Muscle layer of duodenum (tissue), 2 donors: ENCODE measurements around the gene HOXB7.
A peak's percentile ranks its signal among the peaks of the same experiment; 100 is the strongest.

ENCODE experiments used
- H3K27ac ChIP-seq: one replicate; pipeline ENCODE4 v1.7.0; 2013; ENCODE audit warnings: mild to moderate bottlenecking, low read length
- H3K27me3 ChIP-seq: one replicate; pipeline ENCODE4 v1.7.0; 2013; ENCODE audit warnings: low read depth, mild to moderate bottlenecking, control low read depth, low read length
- H3K36me3 ChIP-seq, 2 donors: one replicate each; pipeline ENCODE4 v1.7.0; 2013; ENCODE audit warnings: low read length in 2 of 2, control low read depth in 1 of 2, mild to moderate bottlenecking in 1 of 2; ENCODE audit not compliant: insufficient read depth in 2 of 2, control insufficient read depth in 1 of 2
- H3K4me1 ChIP-seq, 2 donors: one replicate each; pipeline ENCODE4 v1.7.0; 2013; ENCODE audit warnings: low read length in 2 of 2, mild to moderate bottlenecking in 2 of 2, control low read depth in 1 of 2, moderate library complexity in 1 of 2; ENCODE audit not compliant: insufficient read depth in 2 of 2, control insufficient read depth in 1 of 2
- H3K4me3 ChIP-seq, 2 donors: one replicate each; pipeline ENCODE4 v1.7.0; 2013; ENCODE audit warnings: low read length in 2 of 2, low read depth in 1 of 2, mild to moderate bottlenecking in 1 of 2
- H3K9me3 ChIP-seq, 2 donors: one replicate each; pipeline ENCODE4 v1.7.0; 2013; ENCODE audit warnings: low read length in 2 of 2, control low read depth in 1 of 2, mild to moderate bottlenecking in 1 of 2; ENCODE audit not compliant: control insufficient read depth in 1 of 2
- donor health status: healthy.

Gene HOXB7

GRCh38 chr17:48564188-48565021 is 46.4 kb downstream of the HOXB7 start:
- Histone ChIP-seq H3K4me1 (peaks cover 36 to 84% of the 10 kb centered on the region in 2 donors), H3K27ac (peak overlapping the region; percentile 87), H3K36me3 (no peaks in the 10 kb centered on the region), H3K4me3 (peak overlapping the region; percentile 56 to 58), H3K27me3 (peaks cover 30% of the 10 kb centered on the region), H3K9me3 (no peaks in the 10 kb centered on the region)

GRCh38 chr17:48563867-48564187 is 47.0 kb downstream of the HOXB7 start:
- H3K36me3 ChIP-seq, result no peaks in the 10 kb centered on the region
- H3K9me3 ChIP-seq, result no peaks in the 10 kb centered on the region
- H3K4me1 ChIP-seq, result peaks cover 35 to 86% of the 10 kb centered on the region in 2 donors
- peak overlapping the region; percentile 41 to 54 for H3K4me3 ChIP-seq
- peak overlapping the region; percentile 76 for H3K27ac ChIP-seq
- peaks cover 26% of the 10 kb centered on the region for H3K27me3 ChIP-seq

DNA sequence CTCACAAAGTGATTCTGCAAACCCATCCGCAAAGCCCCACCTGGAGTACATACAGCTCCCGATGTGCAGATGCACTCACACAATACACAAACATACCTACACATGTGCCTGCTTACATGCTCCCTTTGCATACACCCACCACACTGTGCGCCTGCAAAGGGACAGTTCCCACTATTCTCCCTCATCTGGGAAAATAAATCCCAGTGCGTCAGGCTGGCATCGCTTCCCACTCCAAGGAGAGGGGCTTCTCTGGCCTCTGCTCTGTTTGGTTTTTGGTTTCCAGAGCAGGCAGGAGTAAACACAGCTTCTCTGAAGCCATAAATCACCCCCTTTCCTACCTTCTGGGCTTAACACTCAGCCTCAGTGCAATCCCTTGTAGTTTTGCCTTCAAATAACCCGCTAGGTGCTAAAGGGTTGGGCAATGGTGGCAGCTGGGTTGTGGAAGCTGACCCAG is 47.4 kb downstream of the HOXB7 start:
- peaks cover 35 to 84% of the 10 kb centered on the region in 2 donors for H3K4me1 ChIP-seq
- peak overlapping the region; percentile 76 for H3K27ac ChIP-seq
- H3K36me3 ChIP-seq, result no peaks in the 10 kb centered on the region
- no peaks in the 10 kb centered on the region for H3K9me3 ChIP-seq
- peak overlapping the region; percentile 41 to 54 for H3K4me3 ChIP-seq
- H3K27me3 ChIP-seq, result peaks cover 22% of the 10 kb centered on the region

GRCh38 chr17:48562934-48563333 is 47.9 kb downstream of the HOXB7 start:
- Histone ChIP-seq H3K27me3 (peaks cover 18% of the 10 kb centered on the region), H3K4me1 (peaks cover 35 to 84% of the 10 kb centered on the region in 2 donors)

GRCh38 chr17:48561884-48562810 is 48.7 kb downstream of the HOXB7 start:
- Histone ChIP-seq H3K36me3 (no peaks in the 10 kb centered on the region), H3K27ac (peak overlapping the region; percentile 76), H3K27me3 (peaks cover 18% of the 10 kb centered on the region), H3K4me3 (peak overlapping the region in 1 of 2 donors; percentile 3), H3K9me3 (no peaks in the 10 kb centered on the region), H3K4me1 (peaks cover 35 to 84% of the 10 kb centered on the region in 2 donors)

More at GRCh38 chr17:48562934-48563333, 47.9 kb downstream of the HOXB7 start:
- Histone ChIP-seq H3K27ac (peak overlapping the region; percentile 76), H3K4me3 (peak overlapping the region; percentile 7 to 41), H3K36me3 (no peaks in the 10 kb centered on the region), H3K9me3 (no peaks in the 10 kb centered on the region)

GRCh38 chr17:48559840-48560817 is 50.7 kb downstream of the HOXB7 start:
- Histone ChIP-seq H3K4me3 (peak overlapping the region; percentile 9 to 29), H3K27me3 (peaks cover 7% of the 10 kb centered on the region), H3K4me1 (peaks cover 27 to 78% of the 10 kb centered on the region in 2 donors), H3K9me3 (no peaks in the 10 kb centered on the region), H3K27ac (peak overlapping the region; percentile 81), H3K36me3 (no peaks in the 10 kb centered on the region)

DNA sequence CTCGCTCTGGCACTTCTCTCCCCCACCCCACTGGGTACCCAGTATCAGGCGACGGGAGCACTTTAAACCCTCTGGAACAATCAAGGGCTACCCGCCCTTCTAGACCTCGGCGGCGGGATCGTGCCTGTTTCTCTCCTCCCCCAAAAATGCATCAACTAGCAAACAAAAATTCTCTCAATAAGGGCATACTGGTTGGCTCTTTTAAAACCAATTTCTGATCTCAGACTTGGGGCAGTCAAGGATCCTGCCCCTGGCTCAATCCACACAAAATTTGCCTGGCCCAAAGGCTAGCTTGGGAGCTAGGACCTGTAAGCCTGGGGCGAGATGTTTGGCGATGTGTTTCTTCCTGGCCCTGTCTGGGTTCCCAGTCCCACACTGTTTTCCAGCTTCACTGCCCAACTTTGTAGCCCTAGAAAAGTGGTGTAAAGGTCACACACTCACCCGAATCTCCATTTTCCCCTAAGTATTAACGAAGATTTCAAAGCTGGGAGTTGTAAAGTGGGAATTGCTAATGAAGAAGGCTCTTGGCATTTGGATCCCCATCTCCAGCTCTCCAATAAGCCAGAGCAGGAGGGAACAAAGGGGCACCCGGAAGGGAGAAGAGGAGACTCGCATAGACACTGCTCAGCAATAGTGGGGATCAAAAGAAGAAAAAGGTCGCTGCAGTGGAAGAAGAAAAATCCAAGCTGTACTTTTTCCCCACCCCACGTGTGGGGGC is 51.5 kb downstream of the HOXB7 start:
- peaks cover 7% of the 10 kb centered on the region for H3K27me3 ChIP-seq
- no peaks in the 10 kb centered on the region for H3K36me3 ChIP-seq
- H3K4me1 ChIP-seq, result peaks cover 22 to 78% of the 10 kb centered on the region in 2 donors
- peak overlapping the region; percentile 5 to 9 for H3K4me3 ChIP-seq
- no peaks in the 10 kb centered on the region for H3K9me3 ChIP-seq
- H3K27ac ChIP-seq, result peak overlapping the region; percentile 81

GRCh38 chr17:48558831-48559121 is 52.0 kb downstream of the HOXB7 start:
- Histone ChIP-seq H3K36me3 (no peaks in the 10 kb centered on the region), H3K27me3 (peaks cover 9% of the 10 kb centered on the region), H3K27ac (peak overlapping the region; percentile 81), H3K4me3 (peak overlapping the region in 1 of 2 donors; percentile 5), H3K9me3 (no peaks in the 10 kb centered on the region), H3K4me1 (peaks cover 22 to 77% of the 10 kb centered on the region in 2 donors)

DNA sequence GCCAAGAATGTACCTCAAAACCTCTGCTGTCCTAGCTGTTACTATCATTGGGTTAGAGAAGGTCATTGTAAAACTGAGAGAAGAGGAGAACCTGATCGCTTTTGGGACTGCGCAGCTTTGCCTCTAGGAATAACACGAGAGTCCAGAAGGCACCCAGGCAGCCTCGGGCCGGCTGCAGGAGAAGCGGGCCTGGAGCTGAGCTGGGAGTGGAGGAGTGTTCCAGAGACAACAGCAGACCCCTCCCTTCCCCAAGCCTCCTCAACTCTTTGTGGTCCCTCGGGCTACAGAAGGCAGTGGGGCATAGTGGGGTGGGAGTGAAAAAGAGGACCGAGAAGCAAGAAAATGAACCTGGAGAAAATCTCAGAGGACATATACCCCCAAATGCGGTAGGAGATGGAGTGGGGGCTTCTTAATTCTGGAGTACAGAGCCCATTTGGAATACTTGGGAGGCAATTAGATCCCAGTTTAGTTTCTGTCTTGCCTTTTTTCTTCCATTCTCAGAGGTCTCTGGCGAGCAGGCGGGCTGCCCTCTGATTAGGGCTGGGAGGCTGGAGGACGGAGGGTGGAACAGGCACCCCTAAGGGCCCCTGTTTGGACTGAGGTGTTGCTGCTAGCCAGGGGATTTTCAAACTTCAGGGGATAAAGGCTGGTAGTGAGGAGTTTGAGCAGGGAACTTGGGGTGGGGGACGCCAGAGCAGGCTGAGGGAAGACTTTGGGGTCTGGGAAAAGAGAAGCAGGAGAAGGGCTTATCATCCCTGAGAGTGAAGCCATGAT is 52.6 kb downstream of the HOXB7 start:
- H3K9me3 ChIP-seq, result no peaks in the 10 kb centered on the region
- H3K27me3 ChIP-seq, result peaks cover 9% of the 10 kb centered on the region
- H3K36me3 ChIP-seq, result no peaks in the 10 kb centered on the region
- H3K4me3 ChIP-seq, result peak overlapping the region; percentile 39 to 43
- H3K27ac ChIP-seq, result peak overlapping the region; percentile 81
- peaks cover 19 to 72% of the 10 kb centered on the region in 2 donors for H3K4me1 ChIP-seq
